ENCODE data around the gene LZTS2. TPM values are rescaled to one million over a fixed set of nuclear protein-coding genes. Genes with fewer than 3 reads are reported as not detected.
A peak's percentile ranks its signal among the peaks of the same experiment; 100 is the strongest.

LZTS2 gene
- total and polyA plus RNA-seq, 4 donors = 2.1 to 10.3 (median 9.5) TPM

- Histone ChIP-seq H3K4me3 (ENCODE audit: low read depth in 1 of 3, low read length in 3 of 3) (peak overlapping the region in 2 of 3 donors; percentile 67 to 83), H3K36me3 (ENCODE audit: control insufficient read depth in 4 of 4, insufficient read depth in 3 of 4, low read depth in 1 of 4, low read length in 3 of 4) (peaks cover 0 to 3% (median 0%) of the 10 kb centered on the region in 4 donors), H3K27me3 (ENCODE audit: control insufficient read depth in 4 of 4, insufficient read depth in 4 of 4, low read length in 3 of 4) (no peaks in the 10 kb centered on the region), H3K9ac (ENCODE audit: low read depth in 1 of 2, low read length in 2 of 2) (no peak overlapping the region), H3K4me1 (ENCODE audit: control insufficient read depth in 4 of 4, insufficient read depth in 4 of 4, low read length in 3 of 4) (peaks cover 4 to 24% (median 18%) of the 10 kb centered on the region in 4 donors), H3K27ac (ENCODE audit: low read depth in 1 of 2, low read length in 2 of 2) (no peak overlapping the region), H3K9me3 (ENCODE audit: control insufficient read depth in 4 of 4, low read length in 3 of 4) (no peaks in the 10 kb centered on the region)
- DNase-seq (ENCODE audit: low spot score) = no peak
- TF ChIP-seq HNF4G (IDR thresholded peaks at IDR 0.05) (no peak), NR2F2 (IDR thresholded peaks at IDR 0.05) (no peak)
- 17% methylated on average over 25 of the region's 25 CpGs for WGBS
These were observed 31.0 kb downstream of the LZTS2 start for GRCh38 chr10:101030496-101031127.

GRCh38 chr10:101031128-101031795, 31.7 kb downstream of the LZTS2 start, which contains the start of the genes PDZD7 and SFXN3:
PDZD7 (minus strand) TSS chr10:101031129; CDS start chr10:101030219, 910 bp downstream.
SFXN3 (plus strand) TSS chr10:101031234; CDS start chr10:101034695, 3,461 bp downstream.
- Histone ChIP-seq H3K4me3 (ENCODE audit: low read depth in 1 of 3, low read length in 3 of 3) (peak within 1 kb of the TSS; percentile 60 to 83 (median 67)), H3K27ac (ENCODE audit: low read depth in 1 of 2, low read length in 2 of 2) (peak within 1 kb of the TSS; percentile 73 to 87), H3K4me1 (ENCODE audit: control insufficient read depth in 4 of 4, insufficient read depth in 4 of 4, low read length in 3 of 4) (peaks cover 4 to 24% (median 18%) of the 10 kb centered on the region in 4 donors), H3K27me3 (ENCODE audit: control insufficient read depth in 4 of 4, insufficient read depth in 4 of 4, low read length in 3 of 4) (no peaks in the 10 kb centered on the region), H3K9ac (ENCODE audit: low read depth in 1 of 2, low read length in 2 of 2) (peak within 1 kb of the TSS in 1 of 2 donors; percentile 60), H3K9me3 (ENCODE audit: control insufficient read depth in 4 of 4, low read length in 3 of 4) (no peaks in the 10 kb centered on the region), H3K36me3 (ENCODE audit: control insufficient read depth in 4 of 4, insufficient read depth in 3 of 4, low read depth in 1 of 4, low read length in 3 of 4) (peaks cover 0 to 3% (median under 1%) of the 10 kb centered on the region in 4 donors)
- WGBS = under 1% methylated on average over 38 of the region's 38 CpGs
- peak; percentile 96 for DNase-seq (ENCODE audit: low spot score)
- no peak for TF ChIP-seq HNF4G (IDR thresholded peaks at IDR 0.05)
- peak; percentile 67 to 72 for TF ChIP-seq EGR1 (IDR thresholded peaks at IDR 0.05; ENCODE audit: low read depth in 2 of 2)
- TF ChIP-seq HNF4A (conservative IDR thresholded peaks at IDR 0.05) = no peak
- TF ChIP-seq GABPA (IDR thresholded peaks at IDR 0.05 in 1 of 2, conservative IDR thresholded peaks at IDR 0.05 in 1 of 2) = peak in 1 of 2 donors; percentile 15
- TF ChIP-seq, protein P1, sequence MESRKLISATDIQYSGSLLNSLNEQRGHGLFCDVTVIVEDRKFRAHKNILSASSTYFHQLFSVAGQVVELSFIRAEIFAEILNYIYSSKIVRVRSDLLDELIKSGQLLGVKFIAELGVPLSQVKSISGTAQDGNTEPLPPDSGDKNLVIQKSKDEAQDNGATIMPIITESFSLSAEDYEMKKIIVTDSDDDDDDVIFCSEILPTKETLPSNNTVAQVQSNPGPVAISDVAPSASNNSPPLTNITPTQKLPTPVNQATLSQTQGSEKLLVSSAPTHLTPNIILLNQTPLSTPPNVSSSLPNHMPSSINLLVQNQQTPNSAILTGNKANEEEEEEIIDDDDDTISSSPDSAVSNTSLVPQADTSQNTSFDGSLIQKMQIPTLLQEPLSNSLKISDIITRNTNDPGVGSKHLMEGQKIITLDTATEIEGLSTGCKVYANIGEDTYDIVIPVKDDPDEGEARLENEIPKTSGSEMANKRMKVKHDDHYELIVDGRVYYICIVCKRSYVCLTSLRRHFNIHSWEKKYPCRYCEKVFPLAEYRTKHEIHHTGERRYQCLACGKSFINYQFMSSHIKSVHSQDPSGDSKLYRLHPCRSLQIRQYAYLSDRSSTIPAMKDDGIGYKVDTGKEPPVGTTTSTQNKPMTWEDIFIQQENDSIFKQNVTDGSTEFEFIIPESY (IDR thresholded peaks at IDR 0.05) = no peak
- TF ChIP-seq ATF3 (IDR thresholded peaks at IDR 0.05) = no peak
- peak; percentile 89 for TF ChIP-seq SP1 (IDR thresholded peaks at IDR 0.05)
- TF ChIP-seq YY1 (IDR thresholded peaks at IDR 0.05) = peak; percentile 21
- no peak for TF ChIP-seq FOXA1 (IDR thresholded peaks at IDR 0.05)

GRCh38 chr10:101031796-101032636, 32.4 kb downstream of the LZTS2 start:
- Histone ChIP-seq H3K9ac (ENCODE audit: low read depth in 1 of 2, low read length in 2 of 2) (peak overlapping the region; percentile 55 to 60), H3K9me3 (ENCODE audit: control insufficient read depth in 4 of 4, low read length in 3 of 4) (no peaks in the 10 kb centered on the region), H3K27ac (ENCODE audit: low read depth in 1 of 2, low read length in 2 of 2) (peak overlapping the region; percentile 73 to 87), H3K36me3 (ENCODE audit: control insufficient read depth in 4 of 4, insufficient read depth in 3 of 4, low read depth in 1 of 4, low read length in 3 of 4) (peaks cover 0 to 8% (median 3%) of the 10 kb centered on the region in 4 donors), H3K4me3 (ENCODE audit: low read depth in 1 of 3, low read length in 3 of 3) (peak overlapping the region; percentile 60 to 83 (median 67)), H3K4me1 (ENCODE audit: control insufficient read depth in 4 of 4, insufficient read depth in 4 of 4, low read length in 3 of 4) (peaks cover 4 to 24% (median 18%) of the 10 kb centered on the region in 4 donors), H3K27me3 (ENCODE audit: control insufficient read depth in 4 of 4, insufficient read depth in 4 of 4, low read length in 3 of 4) (no peaks in the 10 kb centered on the region)
- WGBS = 5% methylated on average over 47 of the region's 47 CpGs
- peak; percentile 62 for DNase-seq (ENCODE audit: low spot score)
- TF ChIP-seq SP1 (IDR thresholded peaks at IDR 0.05) (peak; percentile 7), HNF4A (conservative IDR thresholded peaks at IDR 0.05) (peak in 1 of 2 donors; percentile 28), TAF1 (conservative IDR thresholded peaks at IDR 0.05) (no peak), FOXA1 (IDR thresholded peaks at IDR 0.05) (no peak), RAD21 (IDR thresholded peaks at IDR 0.05) (no peak), GABPA (IDR thresholded peaks at IDR 0.05 in 1 of 2, conservative IDR thresholded peaks at IDR 0.05 in 1 of 2) (no peak), JUND (IDR thresholded peaks at IDR 0.05) (no peak), HNF4G (IDR thresholded peaks at IDR 0.05) (no peak), YY1 (IDR thresholded peaks at IDR 0.05) (peak; percentile 22), FOXA2 (IDR thresholded peaks at IDR 0.05) (no peak)
- TF ChIP-seq, protein P1 (IDR thresholded peaks at IDR 0.05) = no peak
- TF ChIP-seq, protein P2, sequence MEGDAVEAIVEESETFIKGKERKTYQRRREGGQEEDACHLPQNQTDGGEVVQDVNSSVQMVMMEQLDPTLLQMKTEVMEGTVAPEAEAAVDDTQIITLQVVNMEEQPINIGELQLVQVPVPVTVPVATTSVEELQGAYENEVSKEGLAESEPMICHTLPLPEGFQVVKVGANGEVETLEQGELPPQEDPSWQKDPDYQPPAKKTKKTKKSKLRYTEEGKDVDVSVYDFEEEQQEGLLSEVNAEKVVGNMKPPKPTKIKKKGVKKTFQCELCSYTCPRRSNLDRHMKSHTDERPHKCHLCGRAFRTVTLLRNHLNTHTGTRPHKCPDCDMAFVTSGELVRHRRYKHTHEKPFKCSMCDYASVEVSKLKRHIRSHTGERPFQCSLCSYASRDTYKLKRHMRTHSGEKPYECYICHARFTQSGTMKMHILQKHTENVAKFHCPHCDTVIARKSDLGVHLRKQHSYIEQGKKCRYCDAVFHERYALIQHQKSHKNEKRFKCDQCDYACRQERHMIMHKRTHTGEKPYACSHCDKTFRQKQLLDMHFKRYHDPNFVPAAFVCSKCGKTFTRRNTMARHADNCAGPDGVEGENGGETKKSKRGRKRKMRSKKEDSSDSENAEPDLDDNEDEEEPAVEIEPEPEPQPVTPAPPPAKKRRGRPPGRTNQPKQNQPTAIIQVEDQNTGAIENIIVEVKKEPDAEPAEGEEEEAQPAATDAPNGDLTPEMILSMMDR (IDR thresholded peaks at IDR 0.05; ENCODE audit: low read depth, low read length, missing input control) = no peak
